HEK293T (cell line): ENCODE data around the gene AKR1C4.
"Not testable (repeated sequence)": the region's sequence is repeated elsewhere in the genome, so short reads cannot be mapped to it uniquely, and the experiment has no call there.

Source experiments
- ARNT ChIP-seq: fragments of 450-650 bp; IDR thresholded peaks from 2 replicates; pipeline ENCODE4 v1.6.1; 2017; ENCODE audit warnings: mild to moderate bottlenecking
- BHLHE40 ChIP-seq: fragments of 450-650 bp; IDR thresholded peaks from 2 replicates; pipeline ENCODE4 v1.6.1; 2016; ENCODE audit warnings: mild to moderate bottlenecking, moderate library complexity, borderline replicate concordance
- ELF4 ChIP-seq: fragments of 450-650 bp; IDR thresholded peaks from 2 replicates; pipeline ENCODE4 v1.6.1; 2017; ENCODE audit warnings: antibody characterized with exemption
- NFRKB ChIP-seq: fragments of 450-650 bp; IDR thresholded peaks from 2 replicates; pipeline ENCODE4 v1.6.1; 2016; ENCODE audit warnings: mild to moderate bottlenecking, moderate library complexity

DNA sequence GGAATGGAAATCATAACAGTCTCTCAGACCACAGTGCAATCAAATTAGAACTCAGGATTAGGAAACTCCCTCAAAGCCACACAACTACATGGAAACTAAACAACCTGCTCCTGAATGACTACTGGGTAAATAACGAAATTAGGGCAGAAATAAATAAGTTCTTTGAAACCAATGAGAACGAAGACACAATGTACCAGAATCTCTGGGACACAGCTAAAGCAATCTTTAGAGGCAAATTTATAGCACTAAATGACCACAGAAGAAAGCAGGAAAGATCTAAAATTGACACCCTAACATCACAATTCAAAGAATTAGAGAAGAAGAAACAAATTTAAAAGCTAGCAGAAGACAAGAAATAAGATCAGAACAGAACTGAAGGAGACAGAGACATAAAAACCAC lies 40.9 kb downstream of the AKR1C4 start:
- TF ChIP-seq NFRKB, BHLHE40, ARNT, ELF4: not testable (repeated sequence)
